Measurements from ENCODE around the gene ZNF655.

DNA sequence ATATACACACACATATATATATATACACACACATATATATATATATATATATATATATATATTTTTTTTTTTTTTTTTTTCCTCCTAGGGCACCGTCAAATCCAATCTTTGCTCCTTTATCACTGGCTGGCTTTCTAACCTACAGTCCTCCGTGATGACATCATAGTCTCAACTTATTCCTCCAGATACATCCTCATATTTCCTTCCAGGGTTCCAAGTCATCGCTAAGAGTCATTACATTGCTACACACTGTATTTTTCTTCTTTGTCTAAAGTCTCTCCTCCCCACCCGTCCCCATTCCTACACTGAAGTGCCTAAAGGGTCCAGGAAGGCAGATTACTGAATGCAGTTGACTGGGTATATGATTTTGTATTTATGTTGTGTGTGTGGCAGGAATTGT, 5.4 kb upstream of the ZNF655 start:
- TF ChIP-seq, protein P1, sequence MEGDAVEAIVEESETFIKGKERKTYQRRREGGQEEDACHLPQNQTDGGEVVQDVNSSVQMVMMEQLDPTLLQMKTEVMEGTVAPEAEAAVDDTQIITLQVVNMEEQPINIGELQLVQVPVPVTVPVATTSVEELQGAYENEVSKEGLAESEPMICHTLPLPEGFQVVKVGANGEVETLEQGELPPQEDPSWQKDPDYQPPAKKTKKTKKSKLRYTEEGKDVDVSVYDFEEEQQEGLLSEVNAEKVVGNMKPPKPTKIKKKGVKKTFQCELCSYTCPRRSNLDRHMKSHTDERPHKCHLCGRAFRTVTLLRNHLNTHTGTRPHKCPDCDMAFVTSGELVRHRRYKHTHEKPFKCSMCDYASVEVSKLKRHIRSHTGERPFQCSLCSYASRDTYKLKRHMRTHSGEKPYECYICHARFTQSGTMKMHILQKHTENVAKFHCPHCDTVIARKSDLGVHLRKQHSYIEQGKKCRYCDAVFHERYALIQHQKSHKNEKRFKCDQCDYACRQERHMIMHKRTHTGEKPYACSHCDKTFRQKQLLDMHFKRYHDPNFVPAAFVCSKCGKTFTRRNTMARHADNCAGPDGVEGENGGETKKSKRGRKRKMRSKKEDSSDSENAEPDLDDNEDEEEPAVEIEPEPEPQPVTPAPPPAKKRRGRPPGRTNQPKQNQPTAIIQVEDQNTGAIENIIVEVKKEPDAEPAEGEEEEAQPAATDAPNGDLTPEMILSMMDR (IDR thresholded peaks at IDR 0.05): no peak
- TF ChIP-seq SIN3A (IDR thresholded peaks at IDR 0.05; ENCODE audit: borderline replicate concordance, insufficient read depth, low read depth, low read length) (no peak), POLR2AphosphoS5 (IDR thresholded peaks at IDR 0.05; ENCODE audit: low read depth, low read length) (no peak), TCF7L2 (IDR thresholded peaks at IDR 0.05; ENCODE audit: low read depth, low read length) (no peak)
- TF ChIP-seq, protein P2, sequence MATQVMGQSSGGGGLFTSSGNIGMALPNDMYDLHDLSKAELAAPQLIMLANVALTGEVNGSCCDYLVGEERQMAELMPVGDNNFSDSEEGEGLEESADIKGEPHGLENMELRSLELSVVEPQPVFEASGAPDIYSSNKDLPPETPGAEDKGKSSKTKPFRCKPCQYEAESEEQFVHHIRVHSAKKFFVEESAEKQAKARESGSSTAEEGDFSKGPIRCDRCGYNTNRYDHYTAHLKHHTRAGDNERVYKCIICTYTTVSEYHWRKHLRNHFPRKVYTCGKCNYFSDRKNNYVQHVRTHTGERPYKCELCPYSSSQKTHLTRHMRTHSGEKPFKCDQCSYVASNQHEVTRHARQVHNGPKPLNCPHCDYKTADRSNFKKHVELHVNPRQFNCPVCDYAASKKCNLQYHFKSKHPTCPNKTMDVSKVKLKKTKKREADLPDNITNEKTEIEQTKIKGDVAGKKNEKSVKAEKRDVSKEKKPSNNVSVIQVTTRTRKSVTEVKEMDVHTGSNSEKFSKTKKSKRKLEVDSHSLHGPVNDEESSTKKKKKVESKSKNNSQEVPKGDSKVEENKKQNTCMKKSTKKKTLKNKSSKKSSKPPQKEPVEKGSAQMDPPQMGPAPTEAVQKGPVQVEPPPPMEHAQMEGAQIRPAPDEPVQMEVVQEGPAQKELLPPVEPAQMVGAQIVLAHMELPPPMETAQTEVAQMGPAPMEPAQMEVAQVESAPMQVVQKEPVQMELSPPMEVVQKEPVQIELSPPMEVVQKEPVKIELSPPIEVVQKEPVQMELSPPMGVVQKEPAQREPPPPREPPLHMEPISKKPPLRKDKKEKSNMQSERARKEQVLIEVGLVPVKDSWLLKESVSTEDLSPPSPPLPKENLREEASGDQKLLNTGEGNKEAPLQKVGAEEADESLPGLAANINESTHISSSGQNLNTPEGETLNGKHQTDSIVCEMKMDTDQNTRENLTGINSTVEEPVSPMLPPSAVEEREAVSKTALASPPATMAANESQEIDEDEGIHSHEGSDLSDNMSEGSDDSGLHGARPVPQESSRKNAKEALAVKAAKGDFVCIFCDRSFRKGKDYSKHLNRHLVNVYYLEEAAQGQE (IDR thresholded peaks at IDR 0.05; ENCODE audit: insufficient read depth in 1 of 2, low read depth in 2 of 2, low read length in 1 of 2): no peak

All from Panc1 (cell line).